GM18526 (cell line): ENCODE data around the gene IGF1.

Experiments used
- POLR2A ChIP-seq: IDR thresholded peaks from 3 replicates; pipeline ENCODE4 v1.6.1; 2011; ENCODE audit not compliant: insufficient read length; ENCODE audit errors: extremely low read depth

Gene IGF1

GRCh38 chr12:102427543-102427941 lies 52.8 kb downstream of the IGF1 start:
- no peak for TF ChIP-seq POLR2A

DNA sequence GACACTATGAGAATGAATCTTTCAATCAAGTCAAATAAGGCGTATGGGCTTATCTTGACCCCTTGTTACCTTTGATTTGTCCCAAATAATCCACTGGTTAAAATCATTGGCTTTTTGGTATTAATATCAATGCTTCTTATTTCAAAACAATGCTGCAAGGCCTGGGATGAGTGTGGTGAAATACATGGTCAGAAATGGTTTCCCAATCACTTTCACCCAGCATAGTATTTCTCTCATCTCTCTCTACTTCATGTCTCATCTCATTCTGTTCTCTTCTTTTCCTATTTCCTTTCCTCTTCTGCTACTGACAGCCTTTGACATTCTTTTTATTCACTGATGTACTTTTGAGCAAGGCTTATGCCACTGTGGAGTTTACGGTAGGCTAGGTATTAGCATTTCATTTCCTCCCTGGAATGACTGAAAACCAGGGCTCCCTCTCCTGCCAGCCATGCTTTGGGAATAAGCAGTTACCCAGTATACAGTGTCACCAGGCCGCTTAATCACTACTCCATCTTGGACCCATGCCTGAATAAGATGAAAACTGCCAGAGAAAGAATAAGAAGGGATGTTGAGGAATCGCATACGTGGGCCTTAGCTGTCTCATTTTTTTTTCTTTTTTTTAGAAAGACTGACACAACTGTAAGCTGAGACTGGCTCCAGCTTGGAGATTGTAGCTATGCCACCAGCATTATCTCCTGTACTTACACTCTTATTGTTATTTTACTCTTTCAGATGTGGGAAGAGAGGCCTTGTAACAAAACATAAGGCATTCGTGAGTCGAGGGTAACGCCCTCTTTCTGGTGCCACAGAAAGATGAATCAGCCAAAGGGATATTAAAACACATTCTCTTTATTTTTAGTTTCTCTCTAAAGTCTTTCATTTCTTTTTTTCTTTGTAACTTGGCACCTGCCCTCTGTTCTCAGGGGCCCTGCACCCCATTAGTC lies 53.5 kb downstream of the IGF1 start:
- no peak for TF ChIP-seq POLR2A

DNA sequence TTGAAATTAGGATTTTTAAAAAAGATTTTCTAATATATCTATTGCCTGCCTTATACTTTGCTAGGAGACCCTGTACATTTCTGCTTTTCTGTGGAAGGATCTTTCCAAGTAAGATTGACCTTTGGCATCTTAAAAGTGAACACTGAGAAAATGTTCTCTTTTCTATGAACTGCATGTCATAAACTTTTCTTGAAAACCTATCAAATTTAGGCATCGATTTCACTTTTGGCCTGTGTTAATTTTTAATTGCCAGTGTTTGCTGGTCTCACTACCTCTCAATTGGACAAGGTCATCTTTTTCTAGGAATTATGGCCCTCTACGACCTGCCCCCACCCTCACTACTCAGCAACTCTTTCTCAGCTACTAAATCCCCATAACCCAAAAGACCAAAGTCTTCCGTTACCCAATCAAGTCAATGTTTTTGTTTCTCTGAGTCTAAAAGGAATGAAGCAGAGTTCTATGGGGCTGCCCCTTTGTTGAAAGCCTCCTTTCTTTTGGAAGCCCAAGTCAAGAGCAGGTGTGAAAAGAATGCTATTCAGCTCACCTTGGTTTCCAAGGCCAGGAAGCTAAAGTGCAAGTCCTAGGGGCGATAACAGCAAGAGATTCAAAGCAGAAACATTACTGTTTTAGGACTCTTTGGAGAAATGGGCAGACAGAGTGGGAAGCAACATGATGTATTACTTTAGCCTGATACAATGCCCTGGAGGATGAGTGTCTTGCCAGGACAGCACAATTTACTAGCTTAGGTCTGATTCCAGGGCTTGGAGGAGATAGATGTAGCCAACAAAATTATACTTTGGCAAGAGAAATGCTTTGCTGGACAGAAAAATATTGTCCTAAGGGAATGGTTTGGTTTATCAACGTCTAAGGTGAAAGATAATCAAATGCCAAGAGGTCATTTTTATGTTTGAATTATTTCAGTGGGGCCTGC lies 55.0 kb downstream of the IGF1 start:
- TF ChIP-seq POLR2A, result no peak

- no peak for TF ChIP-seq POLR2A
Observed at GRCh38 chr12:102423462-102423861, 56.9 kb downstream of the IGF1 start.

GRCh38 chr12:102421802-102422583 lies 58.4 kb downstream of the IGF1 start:
- TF ChIP-seq POLR2A, result no peak

- no peak for TF ChIP-seq POLR2A
Observed at GRCh38 chr12:102419094-102419764, 61.1 kb downstream of the IGF1 start.

DNA sequence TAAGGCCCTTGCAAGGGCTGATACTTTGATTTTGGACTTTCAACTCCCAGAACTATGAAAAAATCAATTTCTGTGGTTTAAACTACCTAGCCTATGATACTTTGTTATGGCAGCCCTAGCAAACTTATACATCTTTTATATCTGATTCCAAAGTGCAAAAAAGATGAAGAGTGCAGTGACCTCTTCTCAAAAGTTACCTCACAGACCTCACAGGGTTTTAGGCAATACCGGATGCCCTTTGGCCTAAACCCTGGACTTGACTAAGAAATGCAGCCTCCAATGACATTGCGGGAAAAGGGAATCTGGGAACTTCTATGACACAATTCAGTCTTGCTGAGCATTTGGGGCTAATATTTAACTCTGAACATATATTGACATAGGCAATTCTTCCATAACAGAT lies 63.3 kb downstream of the IGF1 start:
- TF ChIP-seq POLR2A, result no peak

DNA sequence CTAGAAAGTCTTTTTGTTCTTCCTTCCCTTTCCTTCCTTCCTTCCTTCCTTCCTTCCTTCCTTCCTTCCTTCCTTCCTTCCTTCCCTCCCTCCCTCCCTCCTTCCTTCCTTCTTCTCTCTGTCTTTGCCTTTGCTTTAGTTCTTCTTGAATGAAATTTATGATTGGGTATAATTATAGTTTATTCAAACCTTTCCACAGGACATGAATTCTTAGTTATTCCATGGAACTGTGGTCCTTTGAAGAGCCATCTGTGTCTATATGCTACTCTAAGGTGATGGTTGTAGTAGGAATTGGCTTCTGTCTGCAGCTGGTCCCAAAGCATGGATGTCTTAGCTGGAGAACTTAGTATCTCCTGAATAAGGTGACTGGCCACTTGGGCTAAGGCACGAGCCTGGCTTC lies 64.8 kb downstream of the IGF1 start:
- TF ChIP-seq POLR2A, result no peak

GRCh38 chr12:102413396-102413795 lies 67.0 kb downstream of the IGF1 start:
- no peak for TF ChIP-seq POLR2A

DNA sequence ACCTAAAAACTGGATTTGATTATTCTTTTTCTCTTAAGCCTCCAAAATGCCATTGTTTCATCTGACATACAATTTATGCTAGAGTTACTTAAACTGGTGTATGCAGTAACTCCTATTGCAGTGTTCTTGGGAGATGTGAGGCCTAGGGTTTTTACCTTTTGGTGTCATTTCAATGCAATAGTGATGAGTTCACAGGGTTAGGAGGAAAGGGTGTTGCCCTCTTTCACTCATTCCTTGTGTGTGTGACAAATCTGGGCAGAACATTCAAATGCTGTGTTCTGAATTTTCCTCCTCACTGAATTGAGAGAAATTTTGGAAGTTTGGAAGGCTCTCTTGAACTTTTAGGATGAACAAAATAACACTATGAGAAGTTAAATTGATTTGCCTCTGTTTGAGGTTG lies 69.9 kb downstream of the IGF1 start:
- TF ChIP-seq POLR2A, result no peak

GRCh38 chr12:102408487-102409297 lies 71.7 kb downstream of the IGF1 start:
- TF ChIP-seq POLR2A, result no peak

DNA sequence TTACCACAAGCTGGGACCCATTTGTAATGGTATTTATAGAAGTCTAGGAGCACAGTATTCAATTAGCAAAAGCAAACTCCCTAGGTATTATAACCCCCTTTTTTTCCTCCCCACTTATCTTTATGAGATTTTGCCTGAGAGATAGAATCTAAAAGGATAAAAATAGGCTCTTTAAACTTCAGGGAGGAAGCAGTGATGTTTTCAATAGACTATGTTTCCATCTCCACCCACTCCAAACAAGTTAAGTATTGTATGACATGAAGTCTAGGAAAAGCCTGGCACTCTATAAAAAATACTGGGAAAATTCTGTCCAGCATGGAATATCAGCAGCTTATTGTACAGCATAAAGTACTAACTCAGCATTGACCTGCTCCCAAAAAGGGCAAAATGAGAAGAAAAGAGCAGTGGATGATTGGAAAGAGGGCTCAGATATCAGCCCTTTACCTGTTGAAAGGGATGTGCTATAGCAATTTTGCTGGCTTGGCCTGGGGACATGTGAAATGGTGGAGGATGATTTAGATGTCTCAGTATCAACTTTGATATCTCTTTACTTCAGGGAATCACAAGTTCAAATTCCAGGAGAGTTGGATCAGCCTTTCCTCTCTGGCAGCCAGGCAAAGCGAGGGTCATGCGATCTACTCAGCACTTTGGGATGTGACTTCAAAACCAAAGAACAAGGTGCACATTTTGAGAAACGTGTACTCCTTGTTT lies 72.4 kb downstream of the IGF1 start:
- TF ChIP-seq POLR2A, result no peak

DNA sequence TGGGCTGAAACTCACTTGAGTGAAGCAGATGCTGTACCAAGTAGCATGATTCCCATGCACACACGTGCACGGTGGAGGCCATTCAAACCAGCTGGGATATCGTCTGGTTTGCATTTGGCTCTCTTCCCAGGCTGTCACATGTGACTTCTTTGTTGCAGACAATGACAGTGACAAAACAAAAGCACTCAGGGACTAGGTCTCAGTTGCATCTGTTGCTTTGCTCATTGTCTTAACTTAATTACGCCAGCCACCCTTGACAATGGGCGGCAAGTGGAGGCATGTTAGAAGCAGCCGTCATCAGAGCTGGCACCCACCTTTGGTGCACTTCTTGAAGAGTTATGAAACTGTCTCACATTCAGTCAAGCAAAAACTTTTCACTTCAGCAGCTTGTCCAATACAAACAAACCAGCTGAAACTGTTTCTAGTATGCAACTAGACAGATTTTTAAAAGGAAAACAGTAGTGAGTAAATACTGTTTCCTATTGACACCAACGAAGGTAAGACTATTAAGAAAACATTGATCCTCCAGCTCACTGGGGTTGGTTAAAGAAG lies 74.3 kb downstream of the IGF1 start:
- TF ChIP-seq POLR2A, result no peak

DNA sequence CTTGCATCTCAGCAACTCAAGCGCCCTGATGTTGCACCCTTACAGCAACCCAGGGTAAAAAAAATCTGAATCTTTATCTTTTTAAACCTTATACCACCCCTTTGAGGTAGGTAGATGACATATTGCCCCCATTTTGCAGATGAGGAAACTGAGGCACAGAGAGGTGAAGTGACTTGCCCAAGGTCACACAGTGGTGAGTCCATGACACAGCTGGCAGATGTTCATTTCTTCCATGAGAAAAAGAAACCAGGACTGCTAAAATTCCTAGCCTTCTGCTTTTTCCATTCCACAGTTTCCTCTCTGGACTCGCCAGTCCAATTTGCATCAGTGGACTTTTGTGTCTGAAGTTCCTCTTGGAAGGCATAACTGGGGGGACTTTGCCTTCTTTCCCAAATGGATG lies 79.3 kb downstream of the IGF1 start:
- TF ChIP-seq POLR2A, result no peak
